ENCODE results near the gene XRCC1.

DNA sequence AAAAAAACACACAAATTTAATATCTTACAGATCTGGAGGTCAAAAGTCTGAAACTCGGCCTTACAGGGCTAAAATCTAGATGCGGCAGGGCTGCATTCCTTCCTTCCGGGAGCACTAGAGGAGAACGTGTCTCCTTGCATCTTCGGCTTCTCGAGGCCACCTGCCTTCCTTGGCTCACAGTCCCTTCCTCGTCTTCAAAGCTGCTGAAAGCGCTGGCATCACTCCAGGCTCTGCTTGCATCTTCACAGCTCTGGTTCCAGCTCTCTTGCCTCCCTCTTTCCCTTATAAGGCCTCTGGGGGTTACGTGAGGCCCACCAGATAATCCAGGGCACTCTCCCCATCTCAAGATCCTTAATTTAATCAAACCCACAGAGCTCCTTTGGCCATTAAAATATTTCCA is 10.5 kb downstream of the XRCC1 start:
- TF ChIP-seq, protein P1, sequence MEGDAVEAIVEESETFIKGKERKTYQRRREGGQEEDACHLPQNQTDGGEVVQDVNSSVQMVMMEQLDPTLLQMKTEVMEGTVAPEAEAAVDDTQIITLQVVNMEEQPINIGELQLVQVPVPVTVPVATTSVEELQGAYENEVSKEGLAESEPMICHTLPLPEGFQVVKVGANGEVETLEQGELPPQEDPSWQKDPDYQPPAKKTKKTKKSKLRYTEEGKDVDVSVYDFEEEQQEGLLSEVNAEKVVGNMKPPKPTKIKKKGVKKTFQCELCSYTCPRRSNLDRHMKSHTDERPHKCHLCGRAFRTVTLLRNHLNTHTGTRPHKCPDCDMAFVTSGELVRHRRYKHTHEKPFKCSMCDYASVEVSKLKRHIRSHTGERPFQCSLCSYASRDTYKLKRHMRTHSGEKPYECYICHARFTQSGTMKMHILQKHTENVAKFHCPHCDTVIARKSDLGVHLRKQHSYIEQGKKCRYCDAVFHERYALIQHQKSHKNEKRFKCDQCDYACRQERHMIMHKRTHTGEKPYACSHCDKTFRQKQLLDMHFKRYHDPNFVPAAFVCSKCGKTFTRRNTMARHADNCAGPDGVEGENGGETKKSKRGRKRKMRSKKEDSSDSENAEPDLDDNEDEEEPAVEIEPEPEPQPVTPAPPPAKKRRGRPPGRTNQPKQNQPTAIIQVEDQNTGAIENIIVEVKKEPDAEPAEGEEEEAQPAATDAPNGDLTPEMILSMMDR (IDR thresholded peaks at IDR 0.05; ENCODE audit: insufficient read depth, low read depth, low read length) = no peak
- TF ChIP-seq EZH2 (IDR thresholded peaks at IDR 0.05; ENCODE audit: insufficient read depth, low read length) = no peak
